HuH-7 (cell line): Measurements from ENCODE around the gene NDUFAF5.

Source experiments
- DNase-seq: peaks from one replicate; pipeline ENCODE4 v3.0.0; 2011; ENCODE audit warnings: low spot score

NDUFAF5 gene

DNA sequence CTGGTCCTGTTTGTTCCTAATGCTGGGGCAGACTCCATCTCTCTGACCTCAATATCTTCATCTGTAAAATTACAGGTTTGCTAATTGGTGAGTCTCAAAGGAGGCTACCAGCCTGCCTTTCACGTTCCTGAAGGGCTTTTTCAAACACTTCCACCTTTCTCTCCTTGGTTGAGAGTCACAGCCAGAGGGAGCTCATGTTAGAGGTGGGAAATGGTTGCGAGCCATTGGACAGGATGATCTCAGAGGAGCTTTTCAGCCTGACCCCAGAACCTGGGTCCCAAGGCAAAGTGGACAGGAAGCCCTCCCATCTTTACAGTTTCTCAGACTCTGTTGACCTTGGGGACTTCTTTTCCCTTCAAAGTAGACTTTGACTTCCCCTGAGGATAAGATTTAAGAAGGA is 37.6 kb downstream of the NDUFAF5 start:
- DNase-seq, result no peak

DNA sequence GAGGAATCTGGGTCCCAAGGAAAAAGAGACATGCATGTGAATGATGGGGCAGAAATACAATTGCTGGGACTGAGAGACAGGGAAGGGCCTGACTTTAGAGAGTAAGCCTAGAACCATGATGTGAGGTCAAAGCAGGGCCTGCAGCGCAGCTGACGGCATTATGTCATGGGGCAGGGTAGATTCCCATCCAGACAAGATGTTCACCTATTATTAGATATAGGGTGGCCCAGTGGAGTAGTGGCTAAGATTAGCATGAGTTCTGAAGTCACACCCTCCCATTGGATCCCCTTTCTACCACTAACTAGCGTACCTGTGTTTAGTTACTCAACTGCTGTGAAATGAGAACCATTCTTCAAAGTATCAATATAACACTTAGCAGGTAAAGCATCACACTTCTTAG is 39.6 kb downstream of the NDUFAF5 start:
- no peak for DNase-seq

DNA sequence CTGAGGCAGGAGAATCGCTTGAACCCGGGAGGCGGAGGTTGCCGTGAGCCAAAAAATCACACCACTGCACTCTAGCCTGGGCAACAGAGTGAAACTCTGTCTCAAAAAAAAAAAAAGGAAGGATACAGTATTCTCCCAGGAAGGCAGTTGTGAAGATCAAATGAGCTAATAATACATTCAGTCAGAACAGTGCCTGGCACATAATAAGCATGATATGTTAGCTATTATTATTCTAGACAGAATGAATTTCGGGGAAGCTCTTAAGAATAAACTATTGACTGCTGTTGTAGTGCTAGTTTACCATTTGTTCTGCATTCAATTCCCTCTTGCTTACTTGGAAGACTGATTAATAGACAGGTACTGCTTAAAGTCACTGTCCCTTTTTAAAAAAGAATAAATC is 40.6 kb downstream of the NDUFAF5 start:
- DNase-seq, result no peak

DNA sequence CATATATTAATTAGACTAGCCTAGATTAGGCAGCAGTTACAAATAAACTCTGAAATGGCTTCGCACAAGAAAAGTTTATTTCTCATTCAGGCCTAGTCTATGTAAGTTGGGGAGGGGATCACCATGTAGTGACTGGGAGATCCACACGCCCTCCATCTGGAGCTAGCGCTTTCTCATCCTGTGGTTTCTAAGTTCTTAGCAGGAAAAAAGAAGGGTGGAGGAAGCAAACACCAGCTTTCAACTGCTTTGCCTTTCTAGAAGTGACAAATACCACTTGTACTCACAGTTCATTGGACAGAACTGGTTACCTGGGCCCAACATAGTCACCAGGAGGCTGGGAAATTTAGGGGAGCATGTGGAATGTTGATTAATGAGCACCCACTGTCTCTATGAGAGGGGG is 46.6 kb downstream of the NDUFAF5 start:
- no peak for DNase-seq

DNA sequence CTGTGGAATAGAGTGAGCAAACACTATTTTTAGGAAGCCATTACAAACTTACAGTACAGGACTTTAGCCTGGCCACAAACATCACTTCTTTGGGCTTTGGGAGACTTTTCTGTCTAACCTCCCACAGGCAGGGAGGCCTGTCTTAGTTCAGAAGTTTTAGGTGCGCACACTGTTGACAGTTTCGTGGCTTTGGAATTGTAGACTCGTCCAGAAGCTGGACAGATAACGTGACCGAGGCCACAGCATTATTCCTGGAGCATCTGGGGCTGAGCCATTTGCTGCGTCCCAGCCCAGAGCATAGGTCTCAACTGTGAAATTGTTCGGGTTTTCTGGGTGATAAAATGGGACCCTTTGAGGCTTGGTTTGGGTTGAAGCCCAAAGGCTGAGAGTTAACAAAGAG is 53.8 kb downstream of the NDUFAF5 start:
- no peak for DNase-seq

DNA sequence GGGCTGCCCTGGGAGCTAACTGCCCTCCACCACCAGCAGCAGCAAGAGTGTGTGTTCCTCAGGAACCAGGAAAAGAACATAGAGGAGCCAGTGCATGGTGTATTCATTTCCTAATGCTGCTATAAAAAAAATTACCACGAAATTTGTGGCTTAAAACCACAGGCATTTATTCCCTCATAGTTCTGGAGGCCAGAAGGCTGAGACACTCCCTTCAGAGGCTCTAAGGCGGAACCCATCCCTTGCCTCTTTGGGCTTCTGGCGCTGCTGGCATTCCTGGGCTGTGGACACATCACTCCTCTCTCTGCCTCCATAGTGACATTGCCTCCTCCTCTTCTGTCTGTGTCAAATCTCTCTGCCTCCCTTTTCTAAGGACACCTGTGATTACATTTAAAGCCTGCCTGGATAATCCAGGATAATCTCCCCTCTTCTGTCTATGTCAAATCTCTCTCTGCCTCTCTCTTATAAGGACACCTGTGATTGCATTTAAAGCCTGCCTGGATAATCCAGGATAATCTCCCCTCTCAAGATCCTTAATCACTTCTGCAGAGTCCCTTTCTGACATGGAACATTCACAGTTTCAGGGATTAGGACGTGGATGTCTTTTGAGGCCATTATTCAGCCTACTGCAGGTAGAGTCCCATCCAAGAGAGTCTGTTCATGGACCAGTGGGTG is 54.7 kb downstream of the NDUFAF5 start:
- no peak for DNase-seq

DNA sequence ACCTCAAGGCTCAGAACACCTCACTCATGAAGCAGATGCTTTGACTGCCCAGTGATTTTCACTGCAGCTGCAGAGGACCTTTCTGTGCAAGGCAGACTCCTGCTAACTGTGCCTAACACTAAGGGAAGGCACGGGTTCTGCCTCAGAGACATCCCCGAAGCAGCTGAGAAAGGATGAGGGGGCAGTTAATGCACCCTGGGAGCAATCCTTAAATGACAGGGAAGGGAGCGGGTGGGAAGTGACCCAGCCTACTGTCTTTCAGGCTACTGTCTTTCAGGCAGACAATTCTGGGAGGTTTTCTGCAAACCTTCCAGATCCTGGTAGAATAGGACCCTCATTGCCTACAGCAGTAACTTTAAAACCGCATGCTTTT is 55.3 kb downstream of the NDUFAF5 start:
- DNase-seq, result no peak

DNA sequence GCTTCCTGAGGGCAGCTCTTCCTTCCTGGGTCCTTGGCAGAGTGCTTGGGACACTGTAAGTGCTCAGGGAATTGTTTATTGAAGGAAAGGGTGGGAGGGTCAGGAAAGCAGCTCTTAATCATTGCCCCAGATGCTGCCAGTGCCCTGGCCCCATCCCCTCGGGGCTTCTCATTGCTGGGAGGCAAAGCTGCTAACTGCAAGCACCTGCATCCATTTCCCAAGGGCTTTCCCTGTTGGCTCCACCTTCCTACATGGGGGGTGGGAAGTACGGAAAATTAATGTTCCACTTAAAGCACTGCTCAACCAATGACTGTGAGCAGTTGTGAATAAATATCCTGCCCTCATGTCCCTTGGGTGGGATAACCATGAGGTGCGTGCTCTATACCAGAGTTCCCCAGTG is 56.4 kb downstream of the NDUFAF5 start:
- no peak for DNase-seq

DNA sequence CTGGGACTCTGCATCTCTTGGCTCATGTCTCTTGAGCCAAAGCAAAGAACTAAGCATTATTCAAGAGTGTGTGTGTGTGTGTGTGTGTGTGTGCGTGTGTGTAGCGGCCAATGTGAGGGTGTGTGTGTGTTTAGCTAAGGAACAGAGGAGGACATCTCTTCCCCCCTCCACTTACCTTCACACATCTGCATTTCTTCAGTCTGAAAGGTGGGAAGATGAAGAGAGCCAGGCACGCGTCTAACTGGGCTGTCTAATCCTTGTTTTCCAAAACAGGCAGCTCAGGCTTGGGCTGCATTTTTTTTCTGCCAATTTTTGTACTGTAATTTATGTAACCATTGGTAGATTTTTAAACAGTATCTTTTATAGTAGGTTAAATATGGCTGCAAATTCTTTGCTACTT is 59.5 kb downstream of the NDUFAF5 start:
- no peak for DNase-seq

DNA sequence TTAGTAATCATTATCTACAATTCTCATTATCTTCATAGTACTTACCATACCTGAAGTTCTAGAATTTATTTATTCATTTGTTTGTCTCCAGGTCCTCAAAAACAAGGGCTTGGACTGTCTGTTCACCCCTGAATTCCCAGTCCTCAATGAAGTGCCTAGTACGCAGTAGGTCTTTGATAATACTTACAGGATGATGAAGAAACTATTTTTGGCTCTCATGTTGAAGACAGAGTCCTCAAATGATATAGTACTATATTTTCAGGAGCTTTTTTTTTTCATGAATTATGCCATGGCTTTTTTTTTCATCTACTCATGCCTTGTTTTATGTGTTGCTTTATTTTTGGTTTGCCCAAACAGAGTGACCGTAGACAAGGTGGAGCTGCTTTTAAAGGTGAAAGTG is 66.5 kb downstream of the NDUFAF5 start:
- no peak for DNase-seq

DNA sequence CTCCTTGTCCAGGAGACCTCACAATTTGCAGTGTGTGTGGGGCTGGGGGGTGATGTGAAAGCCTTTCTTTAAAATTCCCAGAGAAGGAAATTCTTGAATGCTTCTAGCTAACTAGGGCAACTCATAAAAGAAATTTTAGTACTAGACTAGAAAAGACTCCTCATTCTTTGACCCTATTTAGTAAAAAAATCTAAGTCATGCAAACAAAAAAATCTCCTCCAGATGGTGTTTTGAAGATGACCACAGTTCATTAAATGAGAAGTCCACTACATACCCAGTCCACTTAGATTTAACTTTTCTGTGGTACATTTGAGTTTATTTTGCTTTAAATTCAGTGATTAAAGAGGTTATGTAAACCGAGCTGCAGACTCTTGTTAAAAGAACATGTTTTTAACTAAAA is 67.5 kb downstream of the NDUFAF5 start:
- DNase-seq, result no peak

DNA sequence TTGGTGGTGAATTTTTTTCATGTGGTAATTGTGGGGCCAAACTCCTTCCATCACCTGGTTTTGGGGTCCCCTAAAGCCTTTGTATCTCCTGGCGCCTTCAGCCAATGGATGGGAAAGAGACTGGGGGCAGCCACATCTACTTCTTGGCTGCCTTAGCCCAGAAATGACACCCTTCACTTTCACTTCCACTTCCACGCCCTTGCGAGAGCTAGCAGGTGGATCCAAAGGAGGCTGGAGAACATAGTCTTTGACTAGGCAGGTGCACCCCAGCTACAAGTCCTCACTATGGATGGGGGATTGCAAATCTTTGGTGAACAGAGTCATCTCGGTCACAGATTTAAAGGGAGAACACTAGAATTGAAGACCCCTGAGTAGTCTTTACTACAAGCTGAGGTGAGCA is 70.8 kb downstream of the NDUFAF5 start:
- no peak for DNase-seq

DNA sequence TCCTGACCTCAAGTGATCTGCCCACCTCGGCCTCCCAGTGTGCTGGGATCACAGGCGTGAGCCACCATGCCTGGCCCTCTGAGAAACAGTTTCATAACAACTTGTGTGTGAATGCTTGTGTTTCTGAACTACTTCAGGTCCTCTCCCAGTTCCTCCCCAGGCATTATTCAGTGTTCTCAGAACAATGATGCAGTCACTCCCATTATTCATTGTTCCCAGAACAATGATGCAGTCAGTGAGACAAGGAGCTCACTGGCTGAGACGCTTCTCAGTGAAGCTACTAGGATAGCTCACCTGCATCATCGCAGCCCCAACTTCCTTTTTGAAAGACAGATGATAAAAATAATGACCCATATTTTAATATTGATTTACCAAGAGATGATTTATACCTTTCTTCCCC is 71.5 kb downstream of the NDUFAF5 start:
- no peak for DNase-seq

DNA sequence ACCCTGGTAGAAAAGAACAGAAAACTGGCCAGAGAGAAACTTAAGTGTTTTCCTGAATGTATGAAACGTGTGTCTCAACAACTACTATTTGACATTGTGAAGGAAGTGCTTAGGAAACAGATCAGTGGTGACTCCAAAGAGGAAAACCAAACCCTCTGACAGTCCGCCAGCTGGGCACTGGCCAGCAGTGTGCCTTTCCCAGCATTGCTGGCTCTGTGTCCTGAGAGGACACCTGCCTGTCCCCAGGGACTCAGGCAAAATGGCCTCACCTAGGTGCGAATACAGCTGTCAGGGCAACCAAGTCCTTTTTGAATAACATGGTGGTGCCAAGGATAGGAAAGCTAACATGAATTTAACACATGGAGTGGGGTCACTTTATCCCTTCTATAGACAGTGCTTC is 72.5 kb downstream of the NDUFAF5 start:
- no peak for DNase-seq

DNA sequence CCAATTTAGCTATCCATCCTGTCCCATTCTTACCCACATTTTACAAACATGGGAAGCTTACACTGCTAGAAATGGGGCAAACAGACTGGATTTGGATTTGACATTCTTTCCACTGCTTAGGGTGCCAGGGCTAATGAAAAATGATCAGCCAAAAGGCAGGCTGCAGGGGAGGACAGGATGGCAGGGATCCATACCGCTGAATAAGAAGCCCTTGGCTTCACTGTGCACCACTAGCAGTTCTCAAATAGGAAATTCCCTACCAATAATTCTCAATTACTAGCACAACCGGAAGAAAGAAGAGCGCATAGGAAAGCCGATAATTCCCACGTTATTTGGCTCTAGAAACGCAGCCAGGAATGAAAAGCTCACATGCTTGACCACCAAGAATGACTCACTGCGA is 73.1 kb downstream of the NDUFAF5 start:
- DNase-seq, result no peak

DNA sequence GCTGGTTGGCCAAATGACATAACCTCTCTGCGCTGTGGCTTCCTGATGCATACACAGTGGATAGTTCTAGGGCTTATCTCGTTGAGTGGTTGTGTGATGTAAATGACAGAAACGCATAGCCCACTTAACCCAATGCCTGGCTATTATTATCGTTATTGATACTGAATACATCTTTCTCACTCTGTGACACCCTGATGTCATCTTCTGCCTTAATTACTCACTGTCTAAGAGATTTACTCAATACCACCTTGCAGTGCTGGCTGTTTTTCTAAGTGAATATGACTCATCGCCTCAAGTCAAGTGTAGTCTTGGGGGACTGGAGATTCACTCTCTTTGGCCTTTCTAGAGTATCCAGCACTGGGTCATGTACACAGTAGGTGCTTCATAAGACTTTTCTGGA is 73.6 kb downstream of the NDUFAF5 start:
- DNase-seq, result no peak

DNA sequence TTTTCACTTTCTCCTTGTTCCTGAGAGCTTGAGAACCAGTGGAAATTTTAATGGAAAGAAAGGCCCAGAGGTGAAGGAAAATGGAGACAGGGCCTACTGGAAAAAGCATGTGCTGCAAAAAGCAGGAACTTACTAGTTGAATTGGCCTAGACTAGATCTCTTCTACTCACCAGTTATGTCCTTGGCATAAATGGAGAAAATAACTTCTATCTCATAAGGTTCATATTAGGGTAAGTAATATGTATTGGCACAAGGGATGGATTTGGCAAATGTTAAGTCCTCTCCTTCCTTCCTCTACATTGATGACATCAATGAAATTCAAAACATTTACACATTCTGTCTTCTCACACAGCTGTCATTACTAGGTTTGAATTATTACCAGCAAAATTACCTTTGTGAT is 74.0 kb downstream of the NDUFAF5 start:
- no peak for DNase-seq

DNA sequence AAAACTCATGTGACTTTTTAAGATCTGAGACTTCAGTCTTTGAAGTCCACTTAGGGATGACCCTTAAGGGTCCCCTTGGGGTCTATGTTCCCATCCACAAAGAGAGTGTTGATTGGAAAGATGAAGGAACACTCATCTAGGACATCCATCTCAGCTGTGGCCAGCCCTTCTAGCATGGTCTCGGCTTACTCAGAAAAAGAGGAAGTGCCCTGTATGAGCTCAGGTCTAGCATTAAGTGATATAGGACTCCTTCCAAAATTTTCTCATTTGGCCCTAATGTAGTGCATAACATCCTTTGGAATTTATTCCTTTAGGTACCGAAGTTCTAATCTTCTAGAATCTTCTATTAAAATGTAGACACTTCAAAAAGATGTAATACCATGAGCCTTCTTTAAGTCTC is 77.4 kb downstream of the NDUFAF5 start:
- DNase-seq, result no peak

DNA sequence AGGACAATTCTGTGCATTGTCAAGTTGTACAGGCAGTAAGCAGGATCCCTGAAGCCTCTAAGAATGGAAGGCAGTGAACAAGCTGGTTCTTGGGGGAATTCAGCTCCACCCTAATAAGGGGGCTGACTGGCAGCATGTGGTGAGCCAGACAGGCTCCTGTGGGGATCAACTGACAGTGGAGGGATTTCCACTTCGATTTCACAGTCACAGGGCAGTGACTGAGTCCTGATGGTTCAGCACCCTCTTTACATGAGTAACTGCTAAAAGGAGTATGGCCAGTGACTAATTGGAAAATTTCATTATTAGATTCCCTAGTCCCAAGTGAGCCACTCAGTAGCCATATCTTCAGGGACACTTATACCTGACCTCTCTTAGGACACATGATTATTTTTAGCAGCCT is 78.4 kb downstream of the NDUFAF5 start:
- DNase-seq, result no peak

DNA sequence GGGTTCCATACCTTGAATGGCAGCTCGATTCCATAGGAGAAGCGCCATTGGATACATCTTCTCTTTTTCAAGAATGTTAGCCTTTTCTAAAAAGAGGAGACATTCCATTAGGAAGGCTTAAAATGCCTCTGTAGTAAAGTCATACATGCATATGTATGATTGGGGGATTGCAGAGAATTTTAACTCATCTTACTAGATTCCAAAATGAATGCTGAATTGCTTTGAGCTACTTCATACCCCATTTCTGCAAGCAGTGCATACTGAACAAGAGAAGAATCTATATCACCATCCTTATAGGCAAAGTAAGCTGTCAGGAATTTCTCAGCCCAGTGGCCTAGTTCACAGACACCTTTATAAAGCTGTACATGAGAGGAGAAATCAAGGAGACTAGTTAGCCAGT is 80.3 kb downstream of the NDUFAF5 start:
- DNase-seq, result no peak

DNA sequence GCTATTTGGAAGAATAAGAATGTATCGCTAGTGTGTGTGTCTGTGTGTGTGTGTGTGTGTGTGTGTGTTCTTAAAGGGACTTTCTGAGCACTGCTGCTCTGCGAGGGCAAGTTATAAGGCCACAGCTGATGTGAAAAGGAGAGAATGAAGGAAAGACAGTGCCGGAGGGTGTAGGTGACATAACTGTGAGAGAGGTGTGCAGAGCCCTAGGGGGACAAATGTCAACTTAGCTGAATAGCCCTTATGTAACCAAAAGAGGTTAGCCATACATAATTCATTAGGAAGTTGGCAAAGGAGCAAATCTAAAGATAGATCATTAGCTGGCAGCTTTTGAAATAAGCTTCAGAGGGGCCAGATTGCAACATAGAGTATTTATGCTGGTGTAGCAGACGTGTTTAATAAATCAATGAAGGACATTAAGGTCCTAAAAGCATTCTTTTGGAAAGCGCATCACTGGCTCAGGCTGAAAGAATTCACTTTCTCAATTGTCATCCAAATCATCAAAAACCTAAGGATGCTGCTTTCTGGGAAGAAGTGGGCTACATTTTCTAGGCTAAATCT is 81.0 kb downstream of the NDUFAF5 start:
- no peak for DNase-seq

DNA sequence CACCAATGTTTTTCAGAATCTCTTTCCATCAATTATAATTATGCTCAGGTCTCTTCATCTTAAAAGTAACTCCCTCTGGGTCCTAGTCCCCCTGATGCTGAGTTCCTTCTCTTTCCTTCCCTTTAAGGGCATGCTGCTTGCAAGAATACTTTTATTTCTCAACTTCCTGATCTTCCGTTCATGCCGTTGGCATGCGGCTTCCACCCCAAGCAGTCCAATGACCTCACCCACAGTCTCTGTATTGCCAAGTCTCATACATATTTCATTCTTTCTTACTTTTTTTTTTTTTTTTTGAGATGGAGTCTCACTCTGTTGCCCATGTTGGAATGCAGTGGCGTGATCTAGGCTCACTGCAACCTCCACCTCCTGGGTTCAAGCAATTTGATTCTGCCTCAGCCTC is 83.5 kb downstream of the NDUFAF5 start:
- no peak for DNase-seq

DNA sequence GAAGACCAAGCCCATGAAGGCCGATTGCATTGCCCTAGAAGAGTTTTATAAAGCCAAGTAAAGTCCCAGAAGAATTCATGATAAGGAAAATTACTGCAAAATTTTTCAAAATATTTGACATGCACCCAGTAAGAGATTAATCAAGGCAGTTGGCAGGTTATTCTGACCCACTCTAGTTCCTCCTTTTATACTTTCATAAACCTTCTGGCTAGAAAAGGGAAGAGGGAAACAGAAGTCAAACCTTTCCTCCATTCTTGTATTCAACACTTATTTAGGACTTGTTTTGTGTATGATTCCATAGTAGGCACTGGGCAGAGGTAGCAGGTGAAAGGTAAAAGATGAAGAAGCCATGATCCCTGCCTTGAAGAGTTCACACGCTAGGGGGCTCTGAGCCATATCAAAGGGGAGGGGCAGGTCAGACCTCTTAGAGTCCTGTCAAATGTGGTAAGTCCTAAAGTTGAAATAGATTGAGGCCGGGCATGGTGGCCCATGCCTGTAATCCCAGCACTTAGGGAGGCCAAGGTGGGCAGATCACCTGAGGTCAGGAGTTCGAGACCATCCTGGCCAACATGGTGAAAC is 85.4 kb downstream of the NDUFAF5 start:
- DNase-seq, result peak; percentile 17
